Measurements from ENCODE around the gene PPP1R1C.

The PPP1R1C gene

GRCh38 chr2:181988154-181988924, 2.7 kb downstream of the PPP1R1C start:
- Histone ChIP-seq H3K27ac (ENCODE audit: low read depth, low read length) (no peak overlapping the region), H3K4me1 (ENCODE audit: control insufficient read depth, low read length) (peaks cover 46% of the 10 kb centered on the region), H3K9me2 (replicated peaks; ENCODE audit: control insufficient read depth, low read length) (no peaks in the 10 kb centered on the region), H3K36me3 (ENCODE audit: control insufficient read depth, low read length) (peaks cover 4% of the 10 kb centered on the region; the same call in 1 of the 2 replicates), H3K4me3 (ENCODE audit: low read length) (no peak overlapping the region), H3F3A (ENCODE audit: control insufficient read depth, insufficient read depth) (peaks cover 14% of the 10 kb centered on the region), H3K4me2 (ENCODE audit: low read length) (no peak overlapping the region), H3K27me3 (ENCODE audit: control insufficient read depth, low read length) (no peaks in the 10 kb centered on the region), H3K79me2 (ENCODE audit: control insufficient read depth, low read length) (no peaks in the 10 kb centered on the region), H3K9me3 (ENCODE audit: control insufficient read depth, insufficient read depth, low read length) (no peaks in the 10 kb centered on the region), H4K20me1 (ENCODE audit: control insufficient read depth, insufficient read depth, low read depth, low read length) (no peaks in the 10 kb centered on the region)
- TF ChIP-seq CTCF (IDR thresholded peaks at IDR 0.05; ENCODE audit: low read depth, low read length, poor library complexity, severe bottlenecking) (no peak), EZH2phosphoT487 (IDR thresholded peaks at IDR 0.05; ENCODE audit: borderline replicate concordance, low read length) (no peak)

DNA sequence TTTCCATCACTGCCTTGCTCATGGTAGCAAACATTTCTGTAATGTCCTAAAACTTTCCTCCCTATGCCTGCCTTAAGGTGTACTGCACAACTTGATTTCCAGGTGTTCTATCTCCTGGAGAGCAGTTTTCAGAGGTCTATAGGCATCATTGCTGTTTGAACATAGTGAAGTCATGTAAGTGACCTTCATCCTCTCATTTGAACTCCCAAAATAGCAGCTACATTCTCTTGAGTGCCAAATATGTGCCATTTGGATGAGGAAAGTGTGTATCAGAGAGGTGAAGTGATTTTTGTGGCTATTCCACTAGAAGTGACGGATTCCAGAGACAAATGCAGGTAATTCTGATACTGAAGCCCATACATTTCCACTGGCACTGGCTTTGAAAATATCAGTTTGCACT, 3.4 kb downstream of the PPP1R1C start:
- Histone ChIP-seq H3K4me1 (ENCODE audit: control insufficient read depth, low read length) (peaks cover 52% of the 10 kb centered on the region), H3K27ac (ENCODE audit: low read depth, low read length) (no peak overlapping the region), H3F3A (ENCODE audit: control insufficient read depth, insufficient read depth) (peaks cover 14% of the 10 kb centered on the region), H3K36me3 (ENCODE audit: control insufficient read depth, low read length) (peaks cover 8% of the 10 kb centered on the region; the same call in 1 of the 2 replicates), H3K4me3 (ENCODE audit: low read length) (no peak overlapping the region), H3K9me3 (ENCODE audit: control insufficient read depth, insufficient read depth, low read length) (no peaks in the 10 kb centered on the region), H3K79me2 (ENCODE audit: control insufficient read depth, low read length) (no peaks in the 10 kb centered on the region), H3K4me2 (ENCODE audit: low read length) (no peak overlapping the region), H3K27me3 (ENCODE audit: control insufficient read depth, low read length) (no peaks in the 10 kb centered on the region), H3K9me2 (replicated peaks; ENCODE audit: control insufficient read depth, low read length) (no peaks in the 10 kb centered on the region), H4K20me1 (ENCODE audit: control insufficient read depth, insufficient read depth, low read depth, low read length) (no peaks in the 10 kb centered on the region)
- TF ChIP-seq CTCF (IDR thresholded peaks at IDR 0.05; ENCODE audit: low read depth, low read length, poor library complexity, severe bottlenecking) (no peak), EZH2phosphoT487 (IDR thresholded peaks at IDR 0.05; ENCODE audit: borderline replicate concordance, low read length) (no peak)

DNA sequence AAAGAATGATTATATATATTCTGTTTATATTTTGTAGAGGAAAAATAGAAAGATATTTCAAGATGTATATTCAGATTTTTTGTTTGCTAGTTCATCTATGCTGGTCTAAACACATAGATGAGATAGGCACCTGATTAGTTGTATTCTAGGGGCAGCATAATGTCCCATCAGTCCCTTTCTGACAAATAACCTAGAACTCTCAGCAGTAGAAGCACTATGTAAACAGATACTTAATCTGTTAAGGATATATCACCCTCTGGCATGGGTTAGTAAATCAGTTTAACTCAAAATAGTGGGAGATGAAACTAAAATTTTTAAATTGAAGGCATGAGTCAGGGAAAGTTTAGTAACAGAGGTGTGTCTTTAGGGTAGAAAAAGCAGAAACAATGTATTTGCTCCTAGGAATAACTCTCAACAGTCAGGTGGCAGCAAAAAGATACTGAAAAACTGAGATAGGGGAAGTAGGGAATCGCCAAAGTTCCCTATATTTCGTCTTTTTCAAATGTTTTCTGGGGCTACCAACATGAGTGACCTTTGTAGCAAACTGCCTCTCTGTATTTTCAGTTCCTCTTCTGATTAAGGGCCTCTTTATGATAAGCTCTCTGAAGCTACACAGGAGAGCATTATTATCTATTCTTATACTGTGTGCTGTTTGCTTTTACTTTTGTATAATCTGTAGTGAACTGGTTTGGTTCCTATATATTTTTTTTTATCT, 5.7 kb downstream of the PPP1R1C start:
- Histone ChIP-seq H3K27ac (ENCODE audit: low read depth, low read length) (peak overlapping the region; percentile 87), H4K20me1 (ENCODE audit: control insufficient read depth, insufficient read depth, low read depth, low read length) (no peaks in the 10 kb centered on the region), H3K4me2 (ENCODE audit: low read length) (peak overlapping the region; percentile 68)

More for the DNA sequence above, 5.7 kb downstream of the PPP1R1C start:
- Histone ChIP-seq H3K4me3 (ENCODE audit: low read length) (peak overlapping the region; percentile 52), H3K36me3 (ENCODE audit: control insufficient read depth, low read length) (peaks cover 8% of the 10 kb centered on the region; the same call in 1 of the 2 replicates), H3K27me3 (ENCODE audit: control insufficient read depth, low read length) (no peaks in the 10 kb centered on the region), H3K4me1 (ENCODE audit: control insufficient read depth, low read length) (peaks cover 62% of the 10 kb centered on the region), H3K9me3 (ENCODE audit: control insufficient read depth, insufficient read depth, low read length) (no peaks in the 10 kb centered on the region), H3K79me2 (ENCODE audit: control insufficient read depth, low read length) (no peaks in the 10 kb centered on the region), H3K9me2 (replicated peaks; ENCODE audit: control insufficient read depth, low read length) (no peaks in the 10 kb centered on the region), H3F3A (ENCODE audit: control insufficient read depth, insufficient read depth) (peaks cover 14% of the 10 kb centered on the region)
- TF ChIP-seq EZH2phosphoT487 (IDR thresholded peaks at IDR 0.05; ENCODE audit: borderline replicate concordance, low read length), result no peak
- no peak for TF ChIP-seq CTCF (IDR thresholded peaks at IDR 0.05; ENCODE audit: low read depth, low read length, poor library complexity, severe bottlenecking)
